Psoas muscle (tissue), 8 donors: ENCODE measurements around the gene IGF1. TPM values are rescaled to one million over a fixed set of nuclear protein-coding genes. Genes with fewer than 3 reads are reported as not detected.

Source experiments
- ATAC-seq, 4 donors: fragments of 200-7000 bp; cut with Tn5 transposase; one replicate each; pipeline ENCODE4 v1.9.1; 2020; ENCODE audit warnings: moderate library complexity in 3 of 4, mild to moderate bottlenecking in 2 of 4
- DNase-seq, 2 donors: peaks; one replicate each; pipeline ENCODE4 v3.0.0-alpha.2; 2020
- H3K27ac ChIP-seq: fragments of 200-600 bp; one replicate; pipeline ENCODE4 v1.8.0; 2022
- H3K27me3 ChIP-seq, 3 donors: fragments of 200-600 bp in 1 of 3; one replicate each; pipeline versions ENCODE4 v1.6.1 to v1.8.0; 2013 to 2022; ENCODE audit warnings: low read length in 2 of 3, mild to moderate bottlenecking in 2 of 3, moderate library complexity in 1 of 3; ENCODE audit not compliant: insufficient read depth in 3 of 3
- H3K36me3 ChIP-seq, 2 donors: fragments of 200-600 bp in 1 of 2; one replicate each; pipeline versions ENCODE4 v1.6.1 to v1.8.0; 2013 to 2022; ENCODE audit warnings: low read depth in 1 of 2, mild to moderate bottlenecking in 1 of 2, moderate library complexity in 1 of 2; ENCODE audit not compliant: insufficient read depth in 1 of 2
- H3K4me1 ChIP-seq: fragments of 200-600 bp; one replicate; pipeline ENCODE4 v1.8.0; 2022
- H3K4me3 ChIP-seq: fragments of 200-600 bp; one replicate; pipeline ENCODE4 v1.8.0; 2022; ENCODE audit warnings: mild to moderate bottlenecking
- H3K9me3 ChIP-seq: fragments of 200-600 bp; one replicate; pipeline ENCODE4 v1.8.0; 2022
- WGBS, 3 donors: extraction: QIAGEN DNeasy Blood & Tissue Kit; methylation state at CpG; one replicate each; pipeline versions ENCODE4 v1.1.6 to v1.1.7; 2013; 5-methylcytosine and 5-hydroxymethylcytosine counted together
- intact Hi-C, 2 donors: fragments of 100-400 bp; cut with DNase I; formaldehyde crosslinking; loops; one replicate each; pipeline versions ENCODE4 v1.11.0 to v1.14.2; 2022
- polyA plus RNA-seq, 3 donors: library from polyadenylated mRNA; stranded (reverse); fragments of 200-250 nt; gene quantifications; one replicate each; pipeline ENCODE4 v1.2.3, GENCODE V29; 2013
- total RNA-seq, 4 donors: library from RNA; stranded (reverse); fragmentation: NEBNext Ultra II Directional in 2 of 4; extraction: Animal tissue kit (Norgen Biotek cat#: 25700) in 2 of 4; gene quantifications; one replicate each; pipeline versions ENCODE4 v1.2.1 to v1.2.4, GENCODE V29; 2021 to 2023
- TF ChIP-seq, protein P1 (sequence below): fragments of 200-600 bp; IDR thresholded peaks from one replicate; pipeline ENCODE4 v1.8.0; 2022; ENCODE audit warnings: antibody characterized with exemption
- donor health status: healthy with polysubstance abuse.
- donor health status: DM: no; HTN: no; CAD: no; lungs with moderate emphysema.
- donor health status: Bipolar disorder and iron deficiency.
- donor health status: healthy.
- donor health status: DM: yes; HTN: yes; CAD: no.
- donor health status: DM: no; HTN: no; CAD: no.
- donor health status: DM: no; HTN: no; CAD: no.
- donor health status: DM: yes; HTN: yes; CAD: no.

IGF1 gene
- total and polyA plus RNA-seq, 7 donors: 5.3 to 30.2 (median 18.7) TPM

DNA sequence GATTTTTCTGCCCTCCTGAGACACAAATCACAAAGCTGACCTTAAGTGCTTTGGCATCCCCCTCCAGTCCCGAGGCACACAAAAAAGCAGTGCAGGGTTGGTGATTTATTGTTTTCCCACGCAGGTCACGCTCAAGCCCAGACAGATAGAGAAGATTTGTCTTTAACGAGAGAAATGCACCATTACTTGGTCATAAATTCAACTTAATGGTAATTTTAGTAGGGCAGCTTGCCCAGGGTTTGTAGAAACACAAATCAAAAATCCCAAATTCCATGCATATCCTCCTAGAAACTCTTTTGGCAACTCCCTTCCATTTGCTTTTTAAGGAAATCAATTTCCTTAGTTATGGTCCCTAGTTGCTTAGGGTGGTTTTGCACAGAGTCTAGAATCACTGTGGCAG, 132.6 kb downstream of the IGF1 start:
- no peak for ATAC-seq

More for the DNA sequence above, 132.6 kb downstream of the IGF1 start:
- WGBS, 3 donors: 13 to 17% (median 16%) methylated on average over 4 of the region's 4 CpGs
- Histone ChIP-seq H3K27me3 (no peaks in the 10 kb centered on the region), H3K36me3 (no peaks in the 10 kb centered on the region), H3K9me3 (no peaks in the 10 kb centered on the region), H3K27ac (no peak overlapping the region), H3K4me3 (no peak overlapping the region), H3K4me1 (peaks cover 39% of the 10 kb centered on the region)
- intact Hi-C loops: loop anchor here in 1 of 2 donors (10.0 kb wide), 1 partner anchor 137 kb away; the partner anchor contains the start of gene IGF1
- TF ChIP-seq, protein P1, sequence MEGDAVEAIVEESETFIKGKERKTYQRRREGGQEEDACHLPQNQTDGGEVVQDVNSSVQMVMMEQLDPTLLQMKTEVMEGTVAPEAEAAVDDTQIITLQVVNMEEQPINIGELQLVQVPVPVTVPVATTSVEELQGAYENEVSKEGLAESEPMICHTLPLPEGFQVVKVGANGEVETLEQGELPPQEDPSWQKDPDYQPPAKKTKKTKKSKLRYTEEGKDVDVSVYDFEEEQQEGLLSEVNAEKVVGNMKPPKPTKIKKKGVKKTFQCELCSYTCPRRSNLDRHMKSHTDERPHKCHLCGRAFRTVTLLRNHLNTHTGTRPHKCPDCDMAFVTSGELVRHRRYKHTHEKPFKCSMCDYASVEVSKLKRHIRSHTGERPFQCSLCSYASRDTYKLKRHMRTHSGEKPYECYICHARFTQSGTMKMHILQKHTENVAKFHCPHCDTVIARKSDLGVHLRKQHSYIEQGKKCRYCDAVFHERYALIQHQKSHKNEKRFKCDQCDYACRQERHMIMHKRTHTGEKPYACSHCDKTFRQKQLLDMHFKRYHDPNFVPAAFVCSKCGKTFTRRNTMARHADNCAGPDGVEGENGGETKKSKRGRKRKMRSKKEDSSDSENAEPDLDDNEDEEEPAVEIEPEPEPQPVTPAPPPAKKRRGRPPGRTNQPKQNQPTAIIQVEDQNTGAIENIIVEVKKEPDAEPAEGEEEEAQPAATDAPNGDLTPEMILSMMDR: no peak
- DNase-seq: no peak
